Stimulated activated CD8-positive, alpha-beta memory T cell treated with anti-CD3 and anti-CD28 coated beads, Interleukin-15, amount 100 ng/mL, for 1 hour (primary cell): ENCODE data around the gene IRS1.

Source experiments
- DNase-seq: peaks from one replicate; pipeline ENCODE4 v3.0.0-alpha.2; 2020; ENCODE audit warnings: low read depth

Gene IRS1

DNA sequence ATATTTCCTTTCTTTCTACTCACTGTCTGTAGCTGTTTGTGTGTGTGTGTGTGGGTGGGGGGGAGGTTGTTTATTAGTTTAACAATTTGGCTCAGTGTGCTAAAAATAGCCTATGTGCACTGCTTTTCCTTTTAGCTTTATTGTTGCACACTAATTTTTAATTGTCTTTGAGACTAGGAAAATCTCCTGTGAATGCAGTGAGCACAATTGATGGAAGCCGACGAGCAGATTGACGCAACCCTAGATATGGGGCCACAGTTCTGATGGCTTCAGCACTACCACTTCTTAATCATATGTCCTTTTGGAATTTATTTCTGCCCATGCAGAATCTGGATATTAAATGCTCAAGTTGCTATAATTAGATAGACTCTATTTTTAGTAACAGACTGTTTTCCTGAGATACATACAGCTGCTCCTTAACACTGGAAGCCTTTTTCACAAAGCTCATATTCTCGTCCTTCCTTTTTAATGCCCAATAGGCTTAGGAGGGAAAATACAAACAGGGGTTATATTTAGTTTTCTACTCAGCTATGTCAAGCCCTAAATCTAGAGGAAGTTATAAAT lies 109.1 kb downstream of the IRS1 start:
- no peak for DNase-seq

DNA sequence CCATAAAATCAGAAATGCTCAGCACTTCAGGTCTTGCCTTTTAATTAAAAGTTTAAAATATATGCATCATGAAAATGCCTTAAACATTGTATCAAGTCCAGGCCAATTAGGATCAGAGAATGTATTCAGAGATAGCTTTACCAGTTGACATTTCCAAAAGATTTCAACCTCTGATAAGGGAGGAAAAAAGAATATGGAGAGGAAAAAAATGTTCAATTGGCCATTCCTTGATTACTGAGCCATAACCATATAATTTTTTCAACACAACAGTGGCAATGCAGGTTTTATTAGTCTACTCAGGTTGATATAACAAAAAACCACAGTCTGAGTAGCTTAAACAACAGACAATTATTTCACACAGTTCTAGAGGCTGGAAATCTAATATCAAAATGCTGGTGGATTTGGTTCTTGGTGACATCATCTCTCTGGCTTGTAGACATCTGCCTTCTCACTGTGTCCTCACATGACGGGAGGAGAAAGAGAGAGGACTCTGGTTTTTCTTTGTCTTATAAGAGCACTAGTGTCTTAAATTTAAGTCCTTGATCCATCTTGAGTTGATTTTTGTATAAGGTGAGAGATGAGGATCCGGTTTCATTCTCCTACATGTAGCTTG lies 111.9 kb downstream of the IRS1 start:
- DNase-seq = no peak

DNA sequence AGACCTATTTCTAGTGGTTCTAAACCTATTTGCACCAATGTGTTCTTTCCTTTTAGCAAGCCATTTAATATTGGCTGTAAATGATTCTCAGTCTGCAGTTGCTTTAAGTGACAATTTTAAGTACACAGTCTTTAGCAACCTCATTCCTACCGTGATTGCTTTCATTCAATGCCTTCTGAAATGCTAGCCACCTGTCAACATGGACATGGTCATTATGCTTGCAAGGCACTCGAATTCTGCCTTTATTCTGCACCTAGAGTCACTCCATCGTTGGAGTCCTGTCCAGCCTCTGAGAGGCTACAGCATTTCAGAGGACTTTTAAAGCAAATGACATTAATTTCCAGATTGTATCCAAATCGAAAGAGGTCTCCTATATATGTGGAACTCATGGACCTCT lies 115.1 kb downstream of the IRS1 start:
- DNase-seq = no peak

DNA sequence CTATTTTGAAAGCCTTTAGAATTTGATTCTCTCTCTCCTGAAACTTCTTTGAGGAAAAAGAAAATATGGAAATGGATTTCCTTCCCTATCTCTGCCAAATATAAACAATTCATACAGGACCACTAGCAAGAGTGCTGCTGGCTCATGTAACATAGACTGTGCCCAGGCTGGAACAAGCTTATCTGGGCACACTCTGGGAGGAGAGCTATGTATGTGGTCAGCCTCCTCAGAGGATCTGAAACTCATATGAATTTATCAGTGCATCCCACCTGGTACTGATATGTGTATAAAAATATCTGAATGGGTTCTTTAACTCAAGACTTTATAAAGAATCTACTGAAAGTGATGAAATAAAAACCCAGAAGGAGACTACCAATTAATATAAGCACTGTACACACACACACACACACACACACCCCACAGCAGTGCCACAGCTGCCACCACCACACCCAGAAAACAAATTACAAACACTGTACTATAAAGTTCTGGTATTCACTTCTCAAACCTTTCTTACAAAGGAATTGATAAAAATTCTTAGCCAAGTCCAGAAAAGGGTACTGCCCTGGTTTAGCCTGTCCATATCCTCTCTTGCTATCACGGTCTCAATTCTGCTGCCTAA lies 115.6 kb downstream of the IRS1 start:
- DNase-seq = no peak

DNA sequence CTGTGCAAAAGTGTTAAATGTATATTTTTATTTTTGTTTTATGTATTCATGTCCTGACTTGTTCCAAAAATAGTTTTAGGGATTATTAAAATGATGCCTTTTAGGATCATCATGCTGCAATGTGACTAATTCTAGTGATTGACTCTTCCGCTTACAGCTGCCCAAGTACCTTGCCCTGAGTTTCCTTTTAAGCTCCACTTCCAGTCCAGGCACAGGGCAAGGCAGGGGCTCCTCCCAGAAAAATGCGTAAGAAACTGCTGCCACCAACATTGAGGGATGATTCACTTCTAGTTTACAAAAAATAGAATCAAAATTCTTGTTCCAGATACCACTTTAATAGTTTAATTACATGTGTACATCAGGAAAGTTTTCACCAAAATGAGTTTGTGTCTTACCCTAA lies 116.4 kb downstream of the IRS1 start:
- DNase-seq = no peak
